Mucosa of gallbladder (tissue), 1 donor: ENCODE measurements around the gene MUC5AC. TPM values are rescaled to one million over a fixed set of nuclear protein-coding genes. Genes with fewer than 3 reads are reported as not detected.

Source experiments
- total RNA-seq: library from RNA; stranded (reverse); gene quantifications from one replicate; pipeline ENCODE4 v1.2.1, GENCODE V29; 2021
- donor health status: DM: no; HTN: no; CAD: no.

The MUC5AC gene
- total RNA-seq, 1 donor from 2014 or later, result 18.6 TPM

Other genes starting within 250 kb of the MUC5AC start
- 101 TPM for gene CHID1, start 247.1 kb upstream of the MUC5AC start, total RNA-seq
- 91.8 TPM for gene AP2A2, start 232.1 kb upstream of the MUC5AC start, total RNA-seq
- 173 TPM for gene MUC6, start 121.2 kb upstream of the MUC5AC start, total RNA-seq
- gene MUC2, start 83.1 kb upstream of the MUC5AC start, total RNA-seq, result 0.26 TPM
- 8,095 TPM for gene MUC5B, start 65.1 kb downstream of the MUC5AC start, total RNA-seq
- gene TOLLIP, start 151.7 kb downstream of the MUC5AC start, total RNA-seq, result 139 TPM
- gene BRSK2, start 232.0 kb downstream of the MUC5AC start, total RNA-seq, result 3.3 TPM